Coronary artery (tissue), 2 donors: ENCODE results near the gene TPO.

Source experiments
- DNase-seq: peaks from one replicate; pipeline ENCODE4 v3.0.0-alpha.2; 2017; ENCODE audit warnings: low spot score
- H3K27ac ChIP-seq, 2 donors: fragments of 200-600 bp; sonication (generic); one replicate each; pipeline ENCODE4 v1.5.1; 2016 to 2019
- H3K4me3 ChIP-seq: fragments of 200-600 bp; sonication (generic); 2 replicates; pipeline ENCODE4 v1.5.1; 2016; ENCODE audit warnings: mild to moderate bottlenecking, moderate library complexity
- TF ChIP-seq, protein P1 (sequence below): fragments of 200-600 bp; sonication (generic); IDR thresholded peaks from one replicate; pipeline ENCODE4 v1.5.1; 2019; ENCODE audit warnings: antibody characterized with exemption

Gene TPO

DNA sequence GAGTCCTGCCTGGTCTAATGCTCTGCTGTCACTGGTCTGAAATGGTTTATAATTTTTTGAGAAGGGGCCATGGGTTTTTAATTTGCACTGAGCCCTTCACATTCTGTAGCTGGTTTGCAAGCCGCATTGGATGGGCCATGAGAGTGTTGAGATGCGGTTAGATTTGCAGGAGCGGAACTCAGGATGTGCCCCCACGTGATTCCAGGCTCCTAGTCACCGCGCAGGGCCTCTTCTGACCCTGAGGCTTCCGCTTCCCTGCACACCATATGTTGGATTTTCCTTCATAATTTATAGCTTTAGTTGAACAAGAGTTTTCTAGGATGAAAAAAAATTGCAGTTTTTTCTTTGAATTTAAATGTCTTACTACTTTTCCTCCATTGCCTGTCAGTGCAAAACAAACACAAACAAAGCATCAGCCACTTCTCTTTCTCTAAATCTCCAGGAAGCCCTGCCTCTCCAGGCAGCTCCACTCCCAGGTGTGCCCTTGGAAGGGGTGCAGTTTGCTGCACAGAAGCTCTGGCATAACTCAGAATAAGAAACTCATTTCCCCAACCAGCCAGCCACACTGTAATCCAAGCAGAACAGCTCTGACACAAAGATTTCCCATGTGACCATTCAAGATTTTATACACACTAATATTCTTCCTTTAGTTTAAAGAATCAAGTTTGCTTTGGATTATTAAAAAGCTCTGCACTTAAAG, 18.4 kb upstream of the TPO start:
- TF ChIP-seq, protein P1, sequence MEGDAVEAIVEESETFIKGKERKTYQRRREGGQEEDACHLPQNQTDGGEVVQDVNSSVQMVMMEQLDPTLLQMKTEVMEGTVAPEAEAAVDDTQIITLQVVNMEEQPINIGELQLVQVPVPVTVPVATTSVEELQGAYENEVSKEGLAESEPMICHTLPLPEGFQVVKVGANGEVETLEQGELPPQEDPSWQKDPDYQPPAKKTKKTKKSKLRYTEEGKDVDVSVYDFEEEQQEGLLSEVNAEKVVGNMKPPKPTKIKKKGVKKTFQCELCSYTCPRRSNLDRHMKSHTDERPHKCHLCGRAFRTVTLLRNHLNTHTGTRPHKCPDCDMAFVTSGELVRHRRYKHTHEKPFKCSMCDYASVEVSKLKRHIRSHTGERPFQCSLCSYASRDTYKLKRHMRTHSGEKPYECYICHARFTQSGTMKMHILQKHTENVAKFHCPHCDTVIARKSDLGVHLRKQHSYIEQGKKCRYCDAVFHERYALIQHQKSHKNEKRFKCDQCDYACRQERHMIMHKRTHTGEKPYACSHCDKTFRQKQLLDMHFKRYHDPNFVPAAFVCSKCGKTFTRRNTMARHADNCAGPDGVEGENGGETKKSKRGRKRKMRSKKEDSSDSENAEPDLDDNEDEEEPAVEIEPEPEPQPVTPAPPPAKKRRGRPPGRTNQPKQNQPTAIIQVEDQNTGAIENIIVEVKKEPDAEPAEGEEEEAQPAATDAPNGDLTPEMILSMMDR: no peak
- no peak overlapping the region for H3K27ac ChIP-seq
- no peak overlapping the region for H3K4me3 ChIP-seq
- no peak for DNase-seq

DNA sequence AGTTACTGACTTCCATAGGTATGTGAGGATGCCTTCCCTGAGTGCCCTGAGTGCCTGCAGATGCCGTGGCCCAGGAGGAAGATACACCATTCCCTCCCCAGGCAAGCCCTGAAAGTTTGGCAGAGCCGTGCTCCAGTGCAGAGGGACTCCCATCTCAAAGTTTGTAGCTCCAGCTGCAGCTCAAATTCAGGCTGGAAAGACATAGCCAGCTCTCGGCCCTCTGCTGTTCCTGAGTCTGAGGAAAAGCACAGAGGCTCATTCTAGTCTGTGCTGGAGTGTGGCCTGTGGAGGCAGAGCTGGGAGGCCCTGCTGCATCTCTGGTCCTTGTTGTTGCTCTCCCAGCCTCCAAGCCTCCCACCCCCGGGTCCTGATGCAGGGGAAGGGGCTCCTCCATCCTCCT, 15.9 kb upstream of the TPO start:
- TF ChIP-seq, protein P1: no peak
- no peak for DNase-seq
- Histone ChIP-seq H3K4me3 (no peak overlapping the region), H3K27ac (no peak overlapping the region)

DNA sequence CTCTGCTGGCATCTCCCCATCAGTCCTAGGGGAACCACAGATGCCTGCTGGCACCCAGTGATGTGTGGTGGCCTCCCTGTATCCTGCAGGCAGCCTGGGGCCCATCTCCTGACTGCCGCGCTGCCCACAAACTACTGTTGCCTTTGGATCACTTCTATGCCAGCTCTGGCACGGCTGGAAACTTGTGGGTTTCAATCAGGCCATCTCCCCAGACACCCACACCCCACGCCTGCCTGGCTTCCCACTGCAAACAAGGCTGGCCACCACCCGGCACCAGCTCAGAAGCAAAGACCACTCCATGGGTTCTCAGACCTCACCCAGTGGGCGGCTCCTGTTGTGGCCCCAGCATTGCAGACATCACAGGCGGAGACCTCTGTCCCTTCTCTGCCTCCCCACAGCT, 15.1 kb upstream of the TPO start:
- no peak for DNase-seq
- H3K27ac ChIP-seq: no peak overlapping the region
- TF ChIP-seq, protein P1: no peak
- no peak overlapping the region for H3K4me3 ChIP-seq

DNA sequence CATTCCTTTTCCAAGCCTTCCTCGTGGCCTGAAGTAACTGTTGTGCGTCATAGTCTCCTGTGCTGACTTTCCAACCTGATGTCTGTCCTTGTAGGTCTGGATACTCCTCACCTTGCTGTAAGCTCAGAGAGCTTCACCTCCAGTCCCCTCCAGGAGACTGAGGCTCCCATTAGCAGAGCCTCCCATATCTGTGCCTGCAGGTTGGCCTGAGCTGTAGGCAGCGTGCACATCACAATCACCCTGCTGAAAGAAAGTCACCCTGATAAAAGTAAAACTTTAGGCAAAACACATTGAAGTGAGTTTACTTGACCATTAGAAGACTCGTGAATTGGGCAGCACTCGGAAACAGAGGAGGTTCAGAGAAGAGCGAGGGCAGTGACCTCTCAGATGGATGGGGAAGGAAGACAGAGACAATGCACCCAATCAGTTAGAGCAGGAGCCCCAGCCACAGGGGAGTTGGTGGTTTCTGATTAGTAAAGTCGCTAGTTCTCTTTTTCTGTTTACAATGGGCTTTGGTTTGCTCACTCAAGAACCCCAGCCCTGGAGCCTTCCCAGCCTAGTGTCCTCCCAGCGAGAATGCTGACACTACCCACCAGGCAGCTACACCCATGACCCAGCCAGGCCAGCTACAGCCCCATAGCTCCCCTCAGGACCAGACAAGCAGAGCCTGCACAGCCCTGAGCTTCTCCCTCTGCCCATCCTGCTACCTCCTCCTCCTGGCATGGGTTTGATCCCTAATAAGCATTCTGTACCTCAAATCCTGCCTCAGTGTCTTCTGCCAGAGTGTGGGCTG, 12.1 kb upstream of the TPO start:
- no peak overlapping the region for H3K27ac ChIP-seq
- H3K4me3 ChIP-seq: no peak overlapping the region
- TF ChIP-seq, protein P1: no peak
- no peak for DNase-seq

DNA sequence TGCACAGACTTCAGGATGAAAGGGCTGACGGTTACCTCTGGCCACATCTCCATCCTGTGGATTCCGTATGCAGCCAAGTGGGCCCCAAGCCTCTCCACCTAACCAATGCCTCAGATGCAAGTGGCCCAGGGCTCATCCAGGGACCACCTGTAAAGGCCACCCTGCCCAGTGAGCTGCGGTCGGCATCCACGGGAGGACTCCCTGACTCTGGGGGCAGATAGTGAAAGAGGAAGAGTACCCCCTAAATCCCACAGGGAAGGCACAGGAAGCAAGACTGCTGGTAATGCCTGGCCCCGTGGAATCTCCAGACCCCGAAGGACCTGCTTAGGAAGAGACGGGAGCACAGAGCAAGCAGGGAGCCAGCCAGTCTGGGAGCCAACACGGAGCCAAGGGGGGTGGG, 11.2 kb upstream of the TPO start:
- TF ChIP-seq, protein P1: no peak
- Histone ChIP-seq H3K4me3 (no peak overlapping the region), H3K27ac (no peak overlapping the region)
- DNase-seq: no peak

- TF ChIP-seq, protein P1: no peak
- no peak overlapping the region for H3K4me3 ChIP-seq
- DNase-seq: no peak
- H3K27ac ChIP-seq: no peak overlapping the region
Observed at GRCh38 chr2:1403565-1403964, 9.7 kb upstream of the TPO start.

- Histone ChIP-seq H3K27ac (no peak overlapping the region), H3K4me3 (no peak overlapping the region)
- TF ChIP-seq, protein P1: no peak
- no peak for DNase-seq
Observed at GRCh38 chr2:1405124-1405523, 8.1 kb upstream of the TPO start.
